Mesothelial cell of epicardium (in vitro differentiated cells): ENCODE measurements around the gene EGFL6. TPM values are rescaled to one million over a fixed set of nuclear protein-coding genes. Genes with fewer than 3 reads are reported as not detected.

ENCODE experiments used
- DNase-seq, 2 experiments: peaks; one replicate each; pipeline ENCODE4 v3.0.0; 2021; ENCODE audit warnings: low spot score in 2 of 2; ENCODE audit not compliant: unreplicated experiment in 2 of 2
- H3K27ac Mint-ChIP-seq: 2 replicates; pipeline ENCODE4 v1.8.0; 2021; ENCODE audit warnings: mixed read lengths
- H3K27me3 Mint-ChIP-seq: 2 replicates; pipeline ENCODE4 v1.8.0; 2021; ENCODE audit warnings: low read depth, mixed read lengths
- H3K36me3 Mint-ChIP-seq: 2 replicates; pipeline ENCODE4 v1.8.0; 2021; ENCODE audit warnings: mixed read lengths
- H3K4me1 Mint-ChIP-seq: 2 replicates; pipeline ENCODE4 v1.8.0; 2021; ENCODE audit warnings: mixed read lengths
- H3K4me3 Mint-ChIP-seq: 2 replicates; pipeline ENCODE4 v1.8.0; 2021; ENCODE audit warnings: mild to moderate bottlenecking, moderate library complexity, mixed read lengths
- H3K9me3 Mint-ChIP-seq: 2 replicates; pipeline ENCODE4 v1.8.0; 2021; ENCODE audit warnings: mixed read lengths
- CTCF ChIP-seq: fragments of 200-600 bp; sonication (generic); IDR thresholded peaks from one replicate; pipeline ENCODE4 v1.5.0; 2021; ENCODE audit warnings: antibody characterized with exemption; ENCODE audit not compliant: unreplicated experiment
- total RNA-seq: library from RNA; stranded (reverse); gene quantifications from 3 replicates; pipeline ENCODE4 v1.2.1, GENCODE V29; 2021

The EGFL6 gene
- total RNA-seq, 1 donor from 2014 or later: 12.3 TPM

GRCh38 chrX:13607331-13607995 lies 38.1 kb downstream of the EGFL6 start:
- no peaks in the 10 kb centered on the region for H3K36me3 Mint-ChIP-seq
- peaks cover 18% of the 10 kb centered on the region for H3K9me3 Mint-ChIP-seq
- no peak overlapping the region for H3K27ac Mint-ChIP-seq
- H3K27me3 Mint-ChIP-seq: no peaks in the 10 kb centered on the region
- no peak for TF ChIP-seq CTCF
- no peak overlapping the region for H3K4me3 Mint-ChIP-seq
- no peaks in the 10 kb centered on the region for H3K4me1 Mint-ChIP-seq
- no peak for DNase-seq

GRCh38 chrX:13607996-13608365 lies 38.6 kb downstream of the EGFL6 start:
- H3K27ac Mint-ChIP-seq: no peak overlapping the region
- H3K9me3 Mint-ChIP-seq: peaks cover 18% of the 10 kb centered on the region
- no peak for TF ChIP-seq CTCF
- H3K4me1 Mint-ChIP-seq: no peaks in the 10 kb centered on the region
- no peak overlapping the region for H3K4me3 Mint-ChIP-seq
- H3K27me3 Mint-ChIP-seq: no peaks in the 10 kb centered on the region
- DNase-seq: no peak
- H3K36me3 Mint-ChIP-seq: no peaks in the 10 kb centered on the region

GRCh38 chrX:13614154-13614553 lies 44.8 kb downstream of the EGFL6 start:
- H3K4me3 Mint-ChIP-seq: no peak overlapping the region
- H3K4me1 Mint-ChIP-seq: no peaks in the 10 kb centered on the region
- TF ChIP-seq CTCF: no peak
- H3K36me3 Mint-ChIP-seq: no peaks in the 10 kb centered on the region
- H3K27me3 Mint-ChIP-seq: no peaks in the 10 kb centered on the region
- DNase-seq: no peak
- H3K9me3 Mint-ChIP-seq: peaks cover 16% of the 10 kb centered on the region
- no peak overlapping the region for H3K27ac Mint-ChIP-seq

GRCh38 chrX:13620207-13620606 lies 50.8 kb downstream of the EGFL6 start:
- H3K27me3 Mint-ChIP-seq: no peaks in the 10 kb centered on the region
- peaks cover 2% of the 10 kb centered on the region for H3K36me3 Mint-ChIP-seq
- TF ChIP-seq CTCF: no peak
- DNase-seq: no peak
- H3K27ac Mint-ChIP-seq: no peak overlapping the region
- peaks cover 41% of the 10 kb centered on the region for H3K9me3 Mint-ChIP-seq
- no peak overlapping the region for H3K4me3 Mint-ChIP-seq
- no peaks in the 10 kb centered on the region for H3K4me1 Mint-ChIP-seq

GRCh38 chrX:13622401-13622964 lies 53.1 kb downstream of the EGFL6 start:
- no peak for DNase-seq
- no peak overlapping the region for H3K27ac Mint-ChIP-seq
- TF ChIP-seq CTCF: no peak
- H3K4me3 Mint-ChIP-seq: no peak overlapping the region
- H3K4me1 Mint-ChIP-seq: peaks cover under 1% of the 10 kb centered on the region
- H3K27me3 Mint-ChIP-seq: no peaks in the 10 kb centered on the region
- peaks cover 2% of the 10 kb centered on the region for H3K36me3 Mint-ChIP-seq
- H3K9me3 Mint-ChIP-seq: peaks cover 51% of the 10 kb centered on the region
